Neural cell (in vitro differentiated cells): ENCODE data around the gene SLCO3A1. TPM values are rescaled to one million over a fixed set of nuclear protein-coding genes. Genes with fewer than 3 reads are reported as not detected.
A peak's percentile ranks its signal among the peaks of the same experiment; 100 is the strongest.

Source experiments
- H2AFZ ChIP-seq: fragments of 200-600, 300-800 bp; sonication (generic), shearing (Covaris generic); 2 replicates; pipeline ENCODE4 v1.6.0; 2014; ENCODE audit warnings: low read depth, mild to moderate bottlenecking, antibody characterized with exemption, low read length, moderate library complexity
- H3F3A ChIP-seq: fragments of 200-600 bp; shearing (Covaris generic); 2 replicates; pipeline ENCODE4 v1.6.1; 2016; ENCODE audit warnings: mild to moderate bottlenecking, moderate library complexity, mixed read lengths, antibody characterized with exemption, low read length; ENCODE audit not compliant: insufficient read depth, poor library complexity, severe bottlenecking
- H3K27ac ChIP-seq: fragments of 200-600, 300-800 bp; sonication (generic), shearing (Covaris generic); 2 replicates; pipeline ENCODE4 v1.5.1; 2014; ENCODE audit warnings: mild to moderate bottlenecking, low read length, moderate library complexity
- H3K27me3 ChIP-seq: fragments of 300-800, 200-600 bp; sonication (generic), shearing (Covaris generic); 2 replicates; pipeline ENCODE4 v1.6.0; 2014; ENCODE audit warnings: mild to moderate bottlenecking, low read depth, low read length, moderate library complexity; ENCODE audit not compliant: insufficient read depth
- H3K36me3 ChIP-seq: fragments of 300-800, 200-600 bp; sonication (generic), shearing (Covaris generic); 2 replicates; pipeline ENCODE4 v1.5.1; 2014; ENCODE audit warnings: mild to moderate bottlenecking, antibody characterized with exemption, low read length, moderate library complexity; ENCODE audit not compliant: insufficient read depth
- H3K4me2 ChIP-seq: fragments of 300-800, 200-600 bp; sonication (generic), shearing (Covaris generic); 2 replicates; pipeline ENCODE4 v1.6.0; 2014; ENCODE audit warnings: mild to moderate bottlenecking, low read length
- H3K4me3 ChIP-seq: fragments of 300-800, 200-600 bp; sonication (generic), shearing (Covaris generic); 2 replicates; pipeline ENCODE4 v1.5.1; 2014; ENCODE audit warnings: mild to moderate bottlenecking, low read length, moderate library complexity
- H3K79me2 ChIP-seq: fragments of 200-600 bp; shearing (Covaris generic); replicated peaks from 2 replicates; pipeline ENCODE4 v1.6.0; 2014; ENCODE audit warnings: mild to moderate bottlenecking, low read length, moderate library complexity; ENCODE audit not compliant: insufficient read depth
- H3K9ac ChIP-seq: fragments of 300-800, 200-600 bp; sonication (generic), shearing (Covaris generic); 2 replicates; pipeline ENCODE4 v1.6.1; 2016; ENCODE audit warnings: mild to moderate bottlenecking, low read length, mixed read lengths
- H3K9me2 ChIP-seq: fragments of 200-600 bp; shearing (Covaris generic); 2 replicates; pipeline ENCODE4 v1.6.1; 2016; ENCODE audit warnings: mild to moderate bottlenecking, low read length, mixed read lengths; ENCODE audit not compliant: insufficient read depth
- H3K9me3 ChIP-seq: fragments of 200-600, 300-800 bp; sonication (generic), shearing (Covaris generic); 2 replicates; pipeline ENCODE4 v1.6.1; 2016; ENCODE audit warnings: mild to moderate bottlenecking, mixed run types, low read length, moderate library complexity, mixed read lengths
- H4K20me1 ChIP-seq: fragments of 200-600 bp; shearing (Covaris generic); 2 replicates; pipeline ENCODE4 v1.6.1; 2016; ENCODE audit warnings: mild to moderate bottlenecking, mixed run types; ENCODE audit not compliant: insufficient read depth
- EP300 ChIP-seq: fragments of 450-650 bp; conservative IDR thresholded peaks from 2 replicates; pipeline ENCODE4 v1.6.1; 2014; ENCODE audit warnings: antibody characterized with exemption, mild to moderate bottlenecking, moderate library complexity; ENCODE audit not compliant: poor library complexity, severe bottlenecking
- EZH2 ChIP-seq: fragments of 200-600, 300-800 bp; shearing (Covaris generic), sonication (generic); IDR thresholded peaks from 2 replicates; pipeline ENCODE4 v1.6.1; 2014; ENCODE audit warnings: antibody characterized with exemption, low read length, borderline replicate concordance, mild to moderate bottlenecking; ENCODE audit not compliant: insufficient read depth, poor library complexity, severe bottlenecking
- MXI1 ChIP-seq: fragments of 450-650 bp; conservative IDR thresholded peaks from 2 replicates; pipeline ENCODE4 v1.6.1; 2014; ENCODE audit warnings: antibody characterized with exemption, mild to moderate bottlenecking; ENCODE audit not compliant: poor library complexity, severe bottlenecking
- POLR2AphosphoS5 ChIP-seq: IDR thresholded peaks from 2 replicates; pipeline ENCODE4 v1.6.1; 2012
- RAD21 ChIP-seq: fragments of 450-650 bp; conservative IDR thresholded peaks from 2 replicates; pipeline ENCODE4 v1.6.1; 2014; ENCODE audit warnings: antibody characterized with exemption, mild to moderate bottlenecking, moderate library complexity
- SMC3 ChIP-seq: fragments of 450-650 bp; conservative IDR thresholded peaks from 2 replicates; pipeline ENCODE4 v1.6.1; 2014; ENCODE audit warnings: antibody characterized with exemption, mild to moderate bottlenecking, moderate library complexity; ENCODE audit not compliant: poor library complexity
- TAF1 ChIP-seq: IDR thresholded peaks from 2 replicates; pipeline ENCODE4 v1.6.1; 2012; ENCODE audit warnings: low read depth
- polyA plus RNA-seq: library from polyadenylated mRNA; depleted of rRNA; stranded (reverse); fragments of >200 nt; gene quantifications from 2 replicates; pipeline ENCODE4 v1.2.3, GENCODE V29; 2014
- TF ChIP-seq, protein P1 (sequence below): IDR thresholded peaks from 2 replicates; pipeline ENCODE4 v1.6.1; 2012; ENCODE audit warnings: borderline replicate concordance
- TF ChIP-seq, protein P2 (sequence below): fragments of 450-650 bp; IDR thresholded peaks from 2 replicates; pipeline ENCODE4 v1.5.1; 2014; ENCODE audit warnings: antibody characterized with exemption, mild to moderate bottlenecking, moderate library complexity; ENCODE audit not compliant: poor library complexity, severe bottlenecking

The SLCO3A1 gene
- polyA plus RNA-seq, 1 donor from 2014 or later, result 14.2 TPM

DNA sequence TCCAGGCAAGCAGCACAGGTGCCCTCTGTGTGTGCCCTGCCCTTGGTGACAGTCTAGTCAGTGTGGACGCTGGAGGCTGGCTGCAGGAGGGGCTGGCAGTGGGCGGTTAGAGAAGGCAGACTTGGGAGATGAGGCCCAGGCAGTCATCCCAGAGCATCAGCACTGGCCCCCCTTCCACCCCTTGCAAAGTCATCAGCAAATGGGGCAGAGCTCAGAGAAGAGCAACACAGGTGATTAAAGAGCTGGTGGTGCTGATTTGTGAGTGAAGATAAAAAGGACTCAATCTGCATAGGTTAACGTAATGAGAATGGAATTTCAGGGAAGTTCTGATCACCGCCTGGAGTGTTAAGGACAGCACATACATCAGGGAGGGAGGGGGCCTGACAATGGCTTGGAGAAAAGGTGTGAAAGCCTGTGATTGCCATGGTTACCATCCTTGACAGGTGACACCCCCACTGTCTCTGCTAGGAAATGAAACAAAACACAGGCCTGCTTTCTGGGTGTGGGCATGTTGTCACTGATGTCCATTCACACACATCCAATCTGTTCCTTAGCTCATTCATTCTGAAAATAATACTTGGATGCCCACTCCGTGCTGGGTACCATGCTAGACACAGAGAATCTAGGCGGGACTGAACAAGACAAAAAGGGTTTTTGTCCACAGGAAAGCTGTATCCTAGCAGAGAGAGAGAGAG, 270.6 kb downstream of the SLCO3A1 start:
- Histone ChIP-seq H3K4me2 (no peak overlapping the region), H2AFZ (no peak overlapping the region), H3K4me3 (no peak overlapping the region), H3K27ac (peak overlapping the region; percentile 32), H3K27me3 (no peaks in the 10 kb centered on the region), H3K79me2 (no peaks in the 10 kb centered on the region), H3K9me3 (no peaks in the 10 kb centered on the region), H3K36me3 (peaks cover 11% of the 10 kb centered on the region), H3K9ac (peak overlapping the region; percentile 20), H3F3A (no peaks in the 10 kb centered on the region), H4K20me1 (no peaks in the 10 kb centered on the region), H3K9me2 (no peaks in the 10 kb centered on the region)
- TF ChIP-seq POLR2AphosphoS5 (peak; percentile 8), SMC3 (no peak)

DNA sequence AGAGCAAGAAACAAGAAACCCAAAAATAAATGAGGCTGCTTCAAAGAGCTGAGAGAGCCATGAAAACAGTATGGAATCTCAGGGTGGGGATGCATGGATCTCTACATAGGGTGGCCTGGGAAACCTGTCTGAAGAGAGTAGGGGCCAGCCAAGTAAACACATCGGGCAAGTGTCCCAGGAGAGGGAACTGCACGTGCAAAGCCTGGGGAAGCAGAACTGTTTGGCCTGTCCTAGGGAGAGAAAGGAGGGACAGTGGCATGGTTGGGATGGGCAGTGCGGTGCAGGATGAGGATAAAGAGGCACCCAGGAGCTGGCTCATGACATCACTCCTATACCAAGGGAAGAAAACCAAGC, 271.1 kb downstream of the SLCO3A1 start:
- Histone ChIP-seq H3K79me2 (no peaks in the 10 kb centered on the region), H4K20me1 (no peaks in the 10 kb centered on the region), H3K4me2 (no peak overlapping the region), H3K27me3 (no peaks in the 10 kb centered on the region), H3K9me2 (no peaks in the 10 kb centered on the region), H2AFZ (no peak overlapping the region), H3K36me3 (peaks cover 11% of the 10 kb centered on the region), H3K4me3 (no peak overlapping the region), H3K9me3 (no peaks in the 10 kb centered on the region), H3K27ac (peak overlapping the region; percentile 32), H3F3A (no peaks in the 10 kb centered on the region), H3K9ac (peak overlapping the region; percentile 20)
- TF ChIP-seq POLR2AphosphoS5 (no peak), EP300 (no peak), RAD21 (no peak)
- TF ChIP-seq, protein P1, sequence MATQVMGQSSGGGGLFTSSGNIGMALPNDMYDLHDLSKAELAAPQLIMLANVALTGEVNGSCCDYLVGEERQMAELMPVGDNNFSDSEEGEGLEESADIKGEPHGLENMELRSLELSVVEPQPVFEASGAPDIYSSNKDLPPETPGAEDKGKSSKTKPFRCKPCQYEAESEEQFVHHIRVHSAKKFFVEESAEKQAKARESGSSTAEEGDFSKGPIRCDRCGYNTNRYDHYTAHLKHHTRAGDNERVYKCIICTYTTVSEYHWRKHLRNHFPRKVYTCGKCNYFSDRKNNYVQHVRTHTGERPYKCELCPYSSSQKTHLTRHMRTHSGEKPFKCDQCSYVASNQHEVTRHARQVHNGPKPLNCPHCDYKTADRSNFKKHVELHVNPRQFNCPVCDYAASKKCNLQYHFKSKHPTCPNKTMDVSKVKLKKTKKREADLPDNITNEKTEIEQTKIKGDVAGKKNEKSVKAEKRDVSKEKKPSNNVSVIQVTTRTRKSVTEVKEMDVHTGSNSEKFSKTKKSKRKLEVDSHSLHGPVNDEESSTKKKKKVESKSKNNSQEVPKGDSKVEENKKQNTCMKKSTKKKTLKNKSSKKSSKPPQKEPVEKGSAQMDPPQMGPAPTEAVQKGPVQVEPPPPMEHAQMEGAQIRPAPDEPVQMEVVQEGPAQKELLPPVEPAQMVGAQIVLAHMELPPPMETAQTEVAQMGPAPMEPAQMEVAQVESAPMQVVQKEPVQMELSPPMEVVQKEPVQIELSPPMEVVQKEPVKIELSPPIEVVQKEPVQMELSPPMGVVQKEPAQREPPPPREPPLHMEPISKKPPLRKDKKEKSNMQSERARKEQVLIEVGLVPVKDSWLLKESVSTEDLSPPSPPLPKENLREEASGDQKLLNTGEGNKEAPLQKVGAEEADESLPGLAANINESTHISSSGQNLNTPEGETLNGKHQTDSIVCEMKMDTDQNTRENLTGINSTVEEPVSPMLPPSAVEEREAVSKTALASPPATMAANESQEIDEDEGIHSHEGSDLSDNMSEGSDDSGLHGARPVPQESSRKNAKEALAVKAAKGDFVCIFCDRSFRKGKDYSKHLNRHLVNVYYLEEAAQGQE, result no peak

DNA sequence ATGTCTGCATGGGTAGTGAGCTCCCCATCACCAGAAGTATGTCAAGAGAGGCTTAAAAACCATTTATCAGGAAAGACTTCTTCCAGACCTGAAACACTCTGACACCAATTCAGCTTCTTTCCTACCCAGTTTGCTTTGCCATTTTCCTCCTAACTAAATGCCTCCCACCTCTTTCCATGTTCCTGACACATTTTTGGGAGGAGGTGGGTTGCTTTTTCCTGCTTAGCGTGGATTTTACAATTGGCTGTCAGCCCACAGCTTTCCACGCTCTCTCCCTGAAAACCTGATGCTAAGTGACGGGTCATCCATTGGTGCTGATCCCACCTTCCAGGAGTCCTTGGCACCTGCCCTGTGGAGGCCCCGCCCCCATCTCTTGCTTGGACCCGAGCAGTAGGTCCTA, 275.3 kb downstream of the SLCO3A1 start:
- no peak overlapping the region for H3K4me3 ChIP-seq
- H3K9me3 ChIP-seq, result no peaks in the 10 kb centered on the region
- no peaks in the 10 kb centered on the region for H3F3A ChIP-seq
- H3K36me3 ChIP-seq, result no peaks in the 10 kb centered on the region
- no peaks in the 10 kb centered on the region for H3K9me2 ChIP-seq
- no peak overlapping the region for H3K27ac ChIP-seq
- no peaks in the 10 kb centered on the region for H4K20me1 ChIP-seq
- H3K79me2 ChIP-seq, result no peaks in the 10 kb centered on the region
- TF ChIP-seq MXI1, result no peak
- TF ChIP-seq RAD21, result no peak
- TF ChIP-seq, protein P1, result no peak
- TF ChIP-seq TAF1, result no peak
- TF ChIP-seq POLR2AphosphoS5, result no peak
- TF ChIP-seq SMC3, result no peak
- TF ChIP-seq, protein P2, sequence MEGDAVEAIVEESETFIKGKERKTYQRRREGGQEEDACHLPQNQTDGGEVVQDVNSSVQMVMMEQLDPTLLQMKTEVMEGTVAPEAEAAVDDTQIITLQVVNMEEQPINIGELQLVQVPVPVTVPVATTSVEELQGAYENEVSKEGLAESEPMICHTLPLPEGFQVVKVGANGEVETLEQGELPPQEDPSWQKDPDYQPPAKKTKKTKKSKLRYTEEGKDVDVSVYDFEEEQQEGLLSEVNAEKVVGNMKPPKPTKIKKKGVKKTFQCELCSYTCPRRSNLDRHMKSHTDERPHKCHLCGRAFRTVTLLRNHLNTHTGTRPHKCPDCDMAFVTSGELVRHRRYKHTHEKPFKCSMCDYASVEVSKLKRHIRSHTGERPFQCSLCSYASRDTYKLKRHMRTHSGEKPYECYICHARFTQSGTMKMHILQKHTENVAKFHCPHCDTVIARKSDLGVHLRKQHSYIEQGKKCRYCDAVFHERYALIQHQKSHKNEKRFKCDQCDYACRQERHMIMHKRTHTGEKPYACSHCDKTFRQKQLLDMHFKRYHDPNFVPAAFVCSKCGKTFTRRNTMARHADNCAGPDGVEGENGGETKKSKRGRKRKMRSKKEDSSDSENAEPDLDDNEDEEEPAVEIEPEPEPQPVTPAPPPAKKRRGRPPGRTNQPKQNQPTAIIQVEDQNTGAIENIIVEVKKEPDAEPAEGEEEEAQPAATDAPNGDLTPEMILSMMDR, result no peak
- TF ChIP-seq EP300, result no peak
- no peak for TF ChIP-seq EZH2
- H3K9ac ChIP-seq, result no peak overlapping the region
- H2AFZ ChIP-seq, result no peak overlapping the region
- no peaks in the 10 kb centered on the region for H3K27me3 ChIP-seq
- no peak overlapping the region for H3K4me2 ChIP-seq
